GM10248 (cell line): Measurements from ENCODE around the gene PGF.

Experiments
- CTCF ChIA-PET: fragments of 300-600 bp; sonication (Branson Sonifier 250); formaldehyde crosslinking; extraction: SDS; loops from one replicate; lab custom pipeline; 2021; ENCODE audit warnings: antibody characterized with exemption; lab: Yijun Ruan, JAX
- POLR2A ChIA-PET: fragments of 350-650 bp; sonication (Branson Sonifier 250); formaldehyde crosslinking; extraction: SDS; loops from one replicate; lab custom pipeline; 2020; ENCODE audit warnings: antibody characterized with exemption; lab: Yijun Ruan, JAX
- DNase-seq: peaks from one replicate; pipeline ENCODE4 v3.0.0; 2012; ENCODE audit errors: extremely low spot score
- CTCF ChIP-seq: IDR thresholded peaks from 2 replicates; pipeline ENCODE4 v1.5.1; 2012; ENCODE audit warnings: mild to moderate bottlenecking, low read depth; ENCODE audit errors: extremely low read depth, missing control alignments, control extremely low read depth

The PGF gene

GRCh38 chr14:74982661-74983060 is 27.3 kb upstream of the PGF start:
- no peak for TF ChIP-seq CTCF
- DNase-seq = peak; percentile 40
- CTCF ChIA-PET = interaction anchor here (1.0 kb wide), 2 partner anchors 14 to 59 kb away, joined by 3 read pairs; partner anchors contain the start of gene RPS6KL1
- POLR2A ChIA-PET = no interaction called here

- TF ChIP-seq CTCF = no peak
- CTCF ChIA-PET = interaction anchor here (1.0 kb wide), 2 partner anchors 13 to 59 kb away, joined by 3 read pairs; partner anchors contain the start of gene RPS6KL1
- POLR2A ChIA-PET = no interaction called here
- no peak for DNase-seq
Measured at GRCh38 chr14:74981833-74982232, 26.4 kb upstream of the PGF start.

GRCh38 chr14:74981462-74981782 is 26.0 kb upstream of the PGF start:
- DNase-seq = peak; percentile 11
- ChIA-PET CTCF (interaction anchor here (1.4 to 3.0 kb wide), 2 partner anchors 35 to 43 kb away, joined by 3 to 16 read pairs; no protein-coding TSS in a partner anchor), POLR2A (no interaction called here)
- no peak for TF ChIP-seq CTCF

- no peak for DNase-seq
- ChIA-PET CTCF (interaction anchor here (1.1 to 3.0 kb wide), 6 partner anchors 12 to 107 kb away, joined by 3 to 16 read pairs (median 4); partner anchors contain the start of gene PGF), POLR2A (no interaction called here)
- no peak for TF ChIP-seq CTCF
Measured at GRCh38 chr14:74980731-74981461, 25.5 kb upstream of the PGF start.

GRCh38 chr14:74980398-74980730 is 25.0 kb upstream of the PGF start:
- ChIA-PET CTCF (interaction anchor here (1.1 to 3.0 kb wide), 6 partner anchors 11 to 108 kb away, joined by 3 to 16 read pairs (median 4); partner anchors contain the start of gene PGF), POLR2A (no interaction called here)
- no peak for TF ChIP-seq CTCF
- no peak for DNase-seq

- ChIA-PET POLR2A (interaction anchor here (0.5 kb wide), 1 partner anchor 251 kb away, joined by 3 read pairs; no protein-coding TSS in a partner anchor), CTCF (interaction anchor here (0.6 to 3.0 kb wide), 7 partner anchors 11 to 1131 kb away, joined by 3 to 16 read pairs (median 3); partner anchors contain the start of gene PGF)
- no peak for TF ChIP-seq CTCF
- DNase-seq = no peak
Measured at GRCh38 chr14:74979442-74980397, 24.3 kb upstream of the PGF start.
